HG02588 (cell line): ENCODE results near the gene SESN1.

Source experiments
- ATAC-seq: cut with Tn5 transposase; IDR thresholded peaks from one replicate; pipeline ENCODE4 v1.9.1; 2021; ENCODE audit warnings: mild to moderate bottlenecking, moderate library complexity; ENCODE audit not compliant: unreplicated experiment

Gene SESN1

DNA sequence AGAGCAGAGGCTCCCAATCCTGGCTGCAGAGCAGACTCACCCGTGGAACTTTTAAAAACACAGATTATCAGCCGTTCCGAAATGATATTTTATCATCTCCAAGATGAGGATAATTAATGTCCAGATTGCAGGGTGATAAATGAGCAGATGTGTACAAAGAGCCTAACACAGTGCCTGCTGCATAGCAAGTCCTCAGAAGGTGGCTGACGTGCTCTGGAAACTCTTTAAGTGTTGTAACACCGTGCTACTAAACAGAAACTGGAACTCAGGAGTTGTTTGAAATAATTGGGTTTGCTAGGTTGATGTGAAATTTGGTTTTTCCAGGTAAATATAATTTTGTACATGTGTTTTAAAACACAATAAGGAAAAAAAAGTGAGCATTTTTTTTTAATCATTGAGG lies 128.4 kb downstream of the SESN1 start:
- ATAC-seq: no peak

DNA sequence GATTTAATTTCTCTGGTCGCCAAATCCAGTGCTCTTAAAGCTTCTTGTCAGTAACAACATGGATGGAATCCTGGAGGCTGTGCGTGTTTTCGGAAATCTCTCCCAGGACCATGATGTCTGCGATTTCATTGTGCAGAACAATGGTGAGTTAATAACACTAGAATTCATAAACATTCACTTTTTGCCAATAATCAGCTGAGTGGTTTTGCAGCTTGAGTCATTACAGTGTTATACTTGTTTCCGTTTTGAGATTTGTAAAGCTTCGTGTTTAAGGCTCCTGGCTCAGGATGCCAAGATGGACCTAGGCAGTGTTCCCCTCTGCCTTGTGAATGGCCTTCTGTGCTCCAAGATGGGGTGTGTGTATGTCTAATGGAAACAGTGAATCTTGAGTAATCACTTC lies 132.7 kb downstream of the SESN1 start:
- no peak for ATAC-seq

DNA sequence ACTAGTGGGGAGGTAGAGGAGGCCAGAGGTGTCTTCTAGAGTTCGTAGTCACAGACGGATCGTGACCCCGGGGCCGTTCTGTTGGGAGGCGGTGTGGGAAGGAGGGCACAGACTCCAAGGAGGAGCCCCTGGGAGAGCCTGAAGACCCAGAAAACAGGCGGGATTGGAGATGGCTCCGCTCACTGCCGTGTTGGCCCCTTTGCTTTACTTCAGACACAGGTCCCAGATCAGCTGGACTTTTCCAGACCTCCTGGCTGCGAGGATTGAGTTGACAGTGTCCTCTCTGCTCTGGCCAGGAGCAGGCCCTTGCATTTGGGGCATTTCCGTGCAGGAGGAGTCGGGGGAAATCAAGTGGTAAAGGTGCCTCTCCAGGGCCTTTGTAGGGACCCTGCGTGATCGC lies 133.6 kb downstream of the SESN1 start:
- no peak for ATAC-seq

DNA sequence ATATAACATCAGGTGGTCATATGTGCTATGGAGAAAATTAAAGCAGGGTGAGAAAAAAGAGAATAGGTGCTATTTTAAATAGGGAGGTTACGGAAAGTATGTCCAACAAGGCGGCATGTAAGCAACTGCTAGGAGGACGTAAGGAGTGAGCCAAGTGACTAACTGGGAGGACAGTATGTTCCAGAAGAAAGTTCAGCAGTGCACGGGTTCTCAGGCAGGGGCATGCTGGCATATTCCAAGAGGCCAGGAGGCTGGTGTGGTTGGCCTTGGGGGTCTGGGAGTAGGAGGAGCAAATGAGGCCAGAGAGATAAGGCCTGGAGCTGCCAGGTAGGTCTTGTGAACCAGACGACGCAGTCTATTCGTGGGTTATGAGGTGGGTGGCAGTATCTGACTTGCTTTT lies 134.0 kb downstream of the SESN1 start:
- no peak for ATAC-seq

DNA sequence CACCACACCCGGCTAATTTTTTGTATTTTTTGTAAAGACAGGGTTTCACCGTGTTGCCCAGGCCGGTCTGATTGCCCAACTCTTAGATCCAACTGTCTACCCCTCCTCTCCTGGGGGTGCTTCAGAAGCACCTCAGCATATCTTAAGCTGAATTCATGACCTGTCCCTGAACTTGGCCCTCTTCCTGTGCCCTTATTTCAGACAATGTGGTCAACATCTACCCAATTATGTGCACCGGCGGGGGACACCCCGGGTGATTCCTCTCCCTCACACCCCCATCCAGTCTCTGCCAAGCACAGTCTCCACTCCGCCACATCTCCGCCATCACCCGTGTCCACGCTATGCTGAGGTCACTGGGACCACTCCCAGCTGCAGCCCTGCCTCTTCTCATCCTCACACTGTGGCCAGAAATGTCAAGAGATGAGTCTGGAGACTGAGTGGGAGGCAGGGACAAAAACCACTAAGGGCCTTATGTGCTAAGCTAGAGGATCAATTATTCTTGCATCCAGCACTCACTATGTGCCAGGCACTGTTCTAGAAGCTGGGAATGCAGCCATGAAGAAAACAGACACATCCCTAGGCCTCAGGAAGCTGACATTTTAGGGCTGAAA lies 134.6 kb downstream of the SESN1 start:
- ATAC-seq: no peak

DNA sequence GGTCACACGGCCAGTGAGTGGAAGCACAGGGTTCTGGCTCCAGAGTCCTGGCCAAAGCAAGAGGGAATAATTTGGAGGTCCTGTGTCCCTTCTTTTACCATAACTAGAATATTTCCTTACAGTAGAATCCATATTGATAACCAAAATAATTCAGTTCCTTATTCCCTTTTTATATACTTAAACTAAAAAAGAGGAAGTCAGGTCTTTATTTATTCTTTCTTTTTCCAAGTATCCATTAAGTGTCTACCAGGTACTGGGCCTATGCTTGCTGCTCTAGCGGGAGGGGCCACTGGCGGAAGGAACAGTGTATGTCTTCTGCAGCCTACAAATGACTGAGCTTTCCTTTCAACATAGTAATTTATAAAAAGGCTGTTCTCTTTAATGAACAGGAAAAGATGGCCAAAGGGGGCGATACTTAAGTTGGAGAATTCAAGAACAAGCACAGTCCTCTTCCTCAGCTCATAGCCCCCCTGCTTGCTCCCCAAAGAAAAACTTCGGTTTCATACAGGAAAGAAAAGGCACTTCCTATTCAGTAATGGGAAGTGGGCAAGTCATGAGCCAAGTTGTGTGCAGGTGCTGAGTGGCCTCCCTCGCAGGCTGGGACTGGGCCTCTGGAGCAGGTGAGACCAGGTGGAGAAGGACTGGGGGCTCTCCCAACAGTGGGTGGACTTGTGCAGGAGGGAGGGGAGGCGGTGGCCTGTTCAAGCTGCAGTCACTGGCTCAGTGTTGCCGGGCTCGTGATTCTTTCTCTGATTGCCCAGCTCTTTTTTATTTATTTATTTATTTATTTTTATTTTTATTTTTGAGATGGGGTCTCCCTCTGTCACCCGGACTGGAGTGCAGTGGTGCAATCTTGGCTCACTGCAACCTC lies 135.5 kb downstream of the SESN1 start:
- ATAC-seq: no peak

DNA sequence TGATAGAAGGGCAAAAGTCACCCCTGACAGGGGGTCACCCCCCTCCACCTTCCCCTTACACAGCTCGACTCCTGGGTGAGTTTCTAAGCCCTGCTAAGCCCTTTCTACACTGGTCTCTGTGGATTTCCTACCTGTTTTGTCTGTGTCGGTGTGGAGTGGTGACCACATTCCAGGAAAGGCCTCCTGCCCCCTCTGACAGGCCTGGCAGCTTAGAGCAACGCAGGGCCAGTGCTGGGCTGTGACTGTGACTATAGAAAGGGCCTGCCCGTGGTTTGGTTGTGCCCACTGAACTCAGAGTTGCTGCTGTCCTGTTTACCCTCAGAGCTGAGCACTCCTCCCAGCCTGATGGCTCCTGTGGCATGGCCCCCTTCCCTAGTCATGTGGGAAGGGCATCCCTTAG lies 137.4 kb downstream of the SESN1 start:
- no peak for ATAC-seq

DNA sequence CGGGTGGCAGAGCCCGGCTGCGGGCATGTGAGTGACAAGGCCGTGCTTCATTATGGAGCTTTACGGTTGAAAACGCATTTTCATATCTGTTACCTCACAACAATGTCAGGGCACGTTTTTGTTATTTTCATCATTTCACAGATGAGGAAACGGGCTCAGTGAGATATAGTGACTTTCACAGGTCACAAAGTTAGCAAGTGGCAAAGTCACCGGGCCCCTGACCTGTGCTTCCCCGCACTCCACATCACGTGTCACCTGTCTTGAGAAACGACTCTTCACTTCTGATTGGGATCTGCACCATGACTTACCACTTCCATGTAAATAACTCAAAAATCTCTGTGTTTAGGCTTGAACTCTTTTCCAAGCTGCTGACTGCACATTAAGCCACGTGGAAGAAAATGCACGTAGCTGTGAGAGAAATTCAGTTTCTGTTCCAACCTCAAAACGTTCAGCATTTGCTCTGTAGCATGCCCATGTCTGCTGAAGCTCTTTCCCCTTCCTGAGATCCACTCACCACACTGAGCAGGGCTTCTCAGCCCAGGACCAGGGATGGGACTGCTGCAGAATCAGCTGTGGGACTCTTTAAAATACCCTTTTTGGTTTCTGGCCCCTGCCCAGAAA lies 139.2 kb downstream of the SESN1 start:
- no peak for ATAC-seq

DNA sequence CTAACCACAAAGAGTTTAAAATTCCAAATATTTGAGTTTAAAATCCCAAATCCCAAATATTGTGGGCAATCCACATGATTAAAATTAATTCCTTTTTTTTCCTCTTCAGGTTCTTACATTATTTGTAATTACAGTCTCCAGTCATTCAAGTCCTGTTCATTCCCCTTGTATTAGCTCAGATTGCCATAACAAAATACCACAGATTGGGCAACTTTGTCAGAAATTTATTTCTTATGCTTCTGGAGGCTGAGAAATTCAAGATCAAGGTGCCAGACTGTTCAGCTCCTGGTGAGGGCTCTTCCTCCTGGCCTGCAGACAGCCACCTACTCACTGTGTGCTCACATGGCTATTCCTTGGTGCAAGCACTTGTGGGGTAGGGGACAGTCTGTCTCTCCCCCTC lies 141.0 kb downstream of the SESN1 start:
- no peak for ATAC-seq

DNA sequence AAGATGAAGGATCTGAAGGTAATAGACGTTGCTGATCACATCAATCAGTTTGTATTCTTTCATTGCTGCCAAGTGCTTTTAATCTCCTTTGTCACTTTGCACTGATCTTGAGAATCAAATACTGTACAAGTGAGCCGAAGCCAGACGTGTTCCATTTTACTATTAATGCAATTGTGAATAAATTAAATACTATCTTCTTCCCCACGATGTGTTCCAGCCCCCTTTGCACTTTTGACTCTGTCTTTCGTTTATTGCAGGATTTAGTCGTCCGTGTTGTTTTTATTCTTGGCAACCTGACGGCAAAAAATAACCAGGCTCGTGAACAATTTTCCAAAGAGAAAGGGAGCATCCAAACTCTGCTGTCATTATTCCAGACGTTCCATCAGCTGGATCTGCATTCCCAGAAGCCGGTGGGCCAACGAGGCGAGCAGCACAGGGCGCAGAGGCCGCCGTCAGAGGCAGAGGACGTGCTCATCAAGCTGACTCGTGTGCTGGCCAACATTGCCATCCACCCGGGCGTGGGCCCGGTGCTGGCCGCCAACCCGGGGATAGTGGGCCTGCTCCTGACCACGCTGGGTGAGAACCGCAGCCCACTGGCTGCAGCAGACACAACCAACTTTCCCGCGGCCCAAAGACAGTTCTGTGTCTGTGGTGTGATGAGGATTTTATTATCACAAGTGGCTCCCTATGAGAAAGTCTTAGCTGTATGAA lies 141.7 kb downstream of the SESN1 start:
- ATAC-seq: no peak

DNA sequence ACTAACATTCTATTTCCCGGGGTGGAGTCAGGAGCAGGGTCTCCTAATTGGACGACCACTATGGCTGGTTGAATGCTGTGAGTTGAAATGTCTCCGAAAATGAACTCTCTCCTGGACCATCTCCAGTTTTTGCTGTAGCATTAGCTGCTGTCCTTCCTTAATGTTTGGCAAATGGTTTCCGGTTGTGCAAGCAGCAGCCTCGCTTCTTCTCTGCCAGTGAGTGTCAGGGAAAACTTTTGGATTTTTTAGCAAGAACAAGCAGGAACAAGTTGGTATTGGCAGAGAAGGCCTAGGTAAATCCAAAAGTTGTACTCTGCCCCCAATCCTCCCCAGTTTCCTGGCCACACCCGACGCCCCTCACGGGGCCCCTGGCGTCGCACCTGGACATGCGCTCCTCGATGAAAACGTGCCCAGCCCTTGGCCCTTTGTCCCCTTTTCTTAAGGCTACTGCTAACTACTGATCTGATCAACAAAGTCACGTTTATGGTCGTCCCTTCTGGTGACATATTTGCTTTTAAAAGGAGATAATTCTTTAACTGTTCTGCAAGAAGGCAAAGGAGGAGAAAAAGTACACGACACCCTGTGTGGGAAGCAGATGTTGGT lies 143.2 kb downstream of the SESN1 start:
- ATAC-seq: no peak

DNA sequence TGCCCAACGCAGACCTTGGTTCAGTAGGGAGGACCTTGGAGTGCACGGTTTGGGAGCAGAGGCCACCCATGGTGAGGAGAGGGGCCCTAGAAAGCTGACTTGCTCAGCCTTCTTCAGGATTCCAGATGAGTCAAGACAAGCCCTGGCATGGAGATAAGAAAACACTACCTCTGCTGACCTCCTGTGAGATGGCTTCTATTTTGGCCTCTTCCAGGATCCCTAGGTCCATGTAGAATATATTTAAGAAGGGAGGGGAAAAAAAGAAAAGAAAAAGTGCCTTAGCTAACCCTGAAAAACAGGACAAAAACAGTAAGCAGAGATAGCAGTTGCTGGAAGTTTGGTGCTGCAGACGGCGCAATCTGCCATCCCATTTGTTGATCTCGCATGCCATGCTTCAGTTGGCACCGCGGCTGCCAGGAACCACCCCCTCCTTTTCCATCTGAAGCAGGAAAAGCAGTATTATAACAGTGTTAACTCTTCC lies 146.4 kb downstream of the SESN1 start:
- ATAC-seq: no peak

DNA sequence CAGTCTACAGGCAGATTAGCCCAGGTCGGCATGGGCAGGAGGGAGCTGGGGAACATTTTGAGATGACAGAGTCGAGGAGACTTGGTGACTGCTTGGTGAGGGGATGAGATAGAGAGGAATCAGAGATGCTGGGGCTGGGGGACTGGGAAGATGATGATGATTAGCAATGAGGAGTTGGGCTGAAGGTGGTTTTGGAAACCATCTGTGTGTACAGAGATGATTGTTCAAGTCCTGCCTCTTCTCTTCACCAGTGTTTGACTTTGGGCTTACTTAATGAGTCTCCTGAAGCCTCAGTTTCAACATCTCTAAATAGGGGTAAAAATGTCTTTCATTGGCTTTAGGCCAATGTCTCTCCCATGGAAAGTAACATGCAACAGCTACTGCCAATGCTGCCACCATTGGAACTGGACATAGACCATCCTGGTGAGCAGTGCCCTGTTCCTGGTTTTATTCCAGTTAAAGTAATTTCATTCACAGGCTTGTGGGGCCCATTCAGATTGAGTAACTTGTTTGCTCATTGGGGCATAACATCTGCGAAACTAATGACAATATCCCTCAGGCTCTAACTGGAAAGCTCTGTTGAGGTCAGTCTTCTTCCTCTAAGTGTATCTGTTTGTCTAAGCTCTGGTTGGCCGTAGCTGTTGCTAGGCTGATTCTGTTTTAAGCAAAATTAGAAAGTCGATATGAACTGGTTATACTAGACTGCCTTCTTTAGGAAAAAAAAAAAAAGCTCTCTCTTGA lies 147.4 kb downstream of the SESN1 start:
- no peak for ATAC-seq

DNA sequence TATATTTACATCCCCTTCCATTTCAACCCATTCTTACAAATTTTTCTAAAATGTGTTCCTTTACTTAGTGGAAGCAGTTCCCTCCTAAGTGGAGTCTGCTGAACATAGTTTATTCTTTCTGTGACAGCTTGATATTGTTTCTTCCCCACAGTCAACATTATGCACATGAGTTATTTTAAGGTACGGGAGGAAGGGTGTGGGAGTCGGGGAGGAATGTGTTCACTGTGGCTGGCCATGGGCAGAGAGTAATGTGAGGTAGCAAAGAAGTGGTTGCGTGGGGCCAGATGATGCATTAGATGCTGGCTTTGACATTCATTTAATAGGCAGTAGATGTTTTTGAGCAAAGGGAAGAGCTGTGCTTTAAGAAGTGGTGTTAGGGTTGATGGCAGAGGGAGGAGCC lies 148.0 kb downstream of the SESN1 start:
- ATAC-seq: no peak

DNA sequence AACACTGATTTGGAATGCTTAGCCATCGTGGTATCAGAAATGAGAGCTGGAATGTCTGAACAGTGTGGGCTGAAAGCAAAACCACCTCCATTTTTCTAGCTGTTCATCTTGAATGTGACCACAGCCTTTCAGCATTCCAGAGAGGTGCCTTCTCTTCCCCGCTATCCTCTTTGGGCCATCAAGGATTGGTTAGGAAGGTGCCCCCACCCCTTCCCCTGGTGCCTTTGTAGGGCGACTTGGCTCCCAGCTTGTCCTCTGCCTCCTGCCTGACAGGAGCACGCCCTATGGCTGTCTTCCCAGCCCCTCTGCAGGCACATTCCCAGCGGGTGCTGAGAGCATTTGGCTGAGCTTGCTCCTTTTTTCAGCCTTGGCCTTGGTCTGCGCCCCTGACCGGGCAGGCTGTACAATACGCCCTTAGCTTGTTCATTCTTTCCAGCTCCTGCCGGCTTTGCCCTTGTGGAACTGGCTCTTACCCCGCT lies 148.9 kb downstream of the SESN1 start:
- ATAC-seq: no peak

DNA sequence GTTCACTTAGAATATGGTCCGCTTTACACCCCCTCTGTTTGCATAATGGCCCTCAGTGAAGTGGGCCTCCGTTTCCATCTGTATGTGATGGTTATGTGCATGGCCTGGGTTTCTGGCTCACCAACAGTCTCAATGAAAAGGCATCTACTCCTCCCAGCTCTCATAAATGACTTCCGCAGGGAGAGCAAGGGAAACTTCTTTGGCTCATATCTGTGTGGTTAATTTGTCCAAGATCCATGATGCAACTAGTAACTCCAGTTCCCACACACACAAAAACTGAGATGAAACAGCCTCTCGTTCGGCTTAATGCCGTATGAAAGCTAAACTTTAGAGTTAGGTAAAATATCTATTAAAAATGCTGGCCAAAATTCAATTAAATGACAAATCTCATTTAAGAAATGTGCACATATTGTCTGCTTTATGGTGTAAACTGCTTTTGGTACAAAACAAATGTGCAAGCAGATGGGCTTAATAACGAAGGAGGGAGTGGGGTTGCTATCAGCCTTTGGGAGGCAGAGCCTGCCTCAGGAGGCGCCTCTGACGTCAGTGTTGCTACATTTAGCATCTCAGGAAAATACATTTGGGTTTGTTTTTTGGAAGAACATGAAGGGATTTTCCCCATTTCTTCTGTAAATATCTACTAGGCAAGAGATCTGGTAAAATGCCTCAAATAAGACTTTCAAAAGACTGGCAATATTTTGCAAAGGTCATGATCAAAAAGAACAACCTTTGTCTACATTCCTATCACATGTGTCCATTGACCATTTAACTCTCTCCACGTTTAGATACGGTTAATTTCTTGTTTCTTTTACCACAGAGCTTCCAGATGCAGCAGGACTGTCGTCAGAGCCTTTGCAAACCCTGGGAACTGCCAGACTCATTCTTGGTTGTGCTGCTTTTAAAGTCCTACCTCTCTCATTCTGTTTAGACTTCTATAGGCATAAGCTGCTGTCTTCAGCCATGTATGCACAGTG lies 149.7 kb downstream of the SESN1 start:
- no peak for ATAC-seq

DNA sequence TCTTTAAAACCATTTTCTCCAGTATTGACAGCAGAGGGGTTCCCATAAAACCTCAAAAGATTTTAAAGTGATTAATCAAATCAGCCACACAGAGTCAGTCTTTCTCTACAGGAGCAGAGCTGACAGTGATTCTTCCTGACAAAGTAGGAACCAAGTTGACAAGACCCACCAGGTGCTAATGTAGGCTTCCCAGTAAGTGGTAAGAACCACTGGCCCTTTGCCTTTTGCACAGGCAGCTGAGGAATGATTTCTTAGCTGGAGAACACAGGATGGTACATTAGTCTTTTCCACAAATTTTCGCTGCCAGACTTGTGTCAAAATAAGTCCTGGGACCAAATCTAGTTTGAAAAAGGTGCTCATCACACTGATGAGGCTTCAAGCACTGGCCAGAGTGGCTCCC lies 150.6 kb downstream of the SESN1 start:
- ATAC-seq: no peak

DNA sequence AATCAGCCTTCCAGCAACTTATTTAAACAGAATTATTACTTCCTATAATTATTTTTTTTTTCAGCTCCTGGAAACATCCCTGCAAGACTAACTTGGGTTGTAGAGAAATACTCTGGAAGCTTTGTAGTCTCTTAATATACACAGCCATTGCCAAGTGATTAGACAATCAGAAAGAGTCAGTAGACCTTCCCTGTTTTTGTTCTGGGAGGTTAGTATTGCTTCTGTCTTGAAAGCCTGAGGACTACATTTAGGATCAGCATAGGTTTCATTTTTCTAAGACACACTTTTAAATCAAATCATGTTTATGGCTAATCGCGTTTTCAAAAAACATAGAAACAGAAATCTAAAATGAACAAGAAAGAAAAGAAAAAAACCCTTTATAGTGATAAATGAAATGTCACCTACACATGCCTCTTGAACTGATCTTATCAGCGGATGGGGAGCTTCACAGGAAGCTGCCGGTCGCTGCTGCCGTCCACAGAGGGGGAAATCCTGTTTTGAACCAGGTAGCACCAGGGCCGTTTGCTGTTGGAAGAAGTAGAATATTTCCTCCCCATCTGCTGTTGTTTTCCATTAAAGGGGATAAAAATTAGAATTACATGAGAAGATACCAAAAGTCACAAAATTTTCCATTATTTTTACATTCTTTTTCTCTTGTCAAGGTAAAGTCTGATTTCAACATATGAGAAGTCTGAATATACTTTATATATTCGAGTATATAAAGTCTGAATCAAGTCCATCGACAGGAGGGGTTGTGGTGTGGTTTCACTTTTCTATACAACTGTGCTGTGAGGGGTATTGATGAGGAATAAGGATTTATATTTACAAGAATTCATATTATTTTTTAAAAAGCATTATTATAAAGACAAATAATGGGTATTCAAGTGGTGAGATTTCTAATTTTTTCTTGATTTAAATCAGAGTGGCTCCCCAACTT lies 151.8 kb downstream of the SESN1 start:
- no peak for ATAC-seq
